ENCODE results near the gene CDKN1C.

Gene CDKN1C

GRCh38 chr11:2892215-2892966 is 6.8 kb upstream of the CDKN1C start:
- DNase-seq (ENCODE audit: low read depth), result no peak
- H3K4me3 ChIP-seq (ENCODE audit: low read depth, low read length), result peak overlapping the region; percentile 46
- TF ChIP-seq CTCF (IDR thresholded peaks at IDR 0.05; ENCODE audit: low read depth, low read length, missing control alignments), result peak; percentile 96

- TF ChIP-seq CTCF (IDR thresholded peaks at IDR 0.05; ENCODE audit: low read depth, low read length, missing control alignments), result no peak
- no peak for DNase-seq (ENCODE audit: low read depth)
- peak overlapping the region; percentile 46 for H3K4me3 ChIP-seq (ENCODE audit: low read depth, low read length)
Observed at GRCh38 chr11:2891326-2892214, 6.0 kb upstream of the CDKN1C start.

GRCh38 chr11:2890466-2891294 is 5.1 kb upstream of the CDKN1C start:
- DNase-seq (ENCODE audit: low read depth), result no peak
- no peak for TF ChIP-seq CTCF (IDR thresholded peaks at IDR 0.05; ENCODE audit: low read depth, low read length, missing control alignments)
- no peak overlapping the region for H3K4me3 ChIP-seq (ENCODE audit: low read depth, low read length)

GRCh38 chr11:2889362-2890273 is 4.0 kb upstream of the CDKN1C start:
- DNase-seq (ENCODE audit: low read depth), result no peak
- H3K4me3 ChIP-seq (ENCODE audit: low read depth, low read length), result no peak overlapping the region
- no peak for TF ChIP-seq CTCF (IDR thresholded peaks at IDR 0.05; ENCODE audit: low read depth, low read length, missing control alignments)

GRCh38 chr11:2888266-2888968 is 2.8 kb upstream of the CDKN1C start:
- no peak for DNase-seq (ENCODE audit: low read depth)
- TF ChIP-seq CTCF (IDR thresholded peaks at IDR 0.05; ENCODE audit: low read depth, low read length, missing control alignments), result peak; percentile 98
- H3K4me3 ChIP-seq (ENCODE audit: low read depth, low read length), result no peak overlapping the region
